GM04503 (cell line): ENCODE measurements around the gene HMGN4.

Experiments used
- DNase-seq: peaks from one replicate; pipeline ENCODE4 v3.0.0-alpha.2; 2012; ENCODE audit warnings: low read depth

Gene HMGN4

DNA sequence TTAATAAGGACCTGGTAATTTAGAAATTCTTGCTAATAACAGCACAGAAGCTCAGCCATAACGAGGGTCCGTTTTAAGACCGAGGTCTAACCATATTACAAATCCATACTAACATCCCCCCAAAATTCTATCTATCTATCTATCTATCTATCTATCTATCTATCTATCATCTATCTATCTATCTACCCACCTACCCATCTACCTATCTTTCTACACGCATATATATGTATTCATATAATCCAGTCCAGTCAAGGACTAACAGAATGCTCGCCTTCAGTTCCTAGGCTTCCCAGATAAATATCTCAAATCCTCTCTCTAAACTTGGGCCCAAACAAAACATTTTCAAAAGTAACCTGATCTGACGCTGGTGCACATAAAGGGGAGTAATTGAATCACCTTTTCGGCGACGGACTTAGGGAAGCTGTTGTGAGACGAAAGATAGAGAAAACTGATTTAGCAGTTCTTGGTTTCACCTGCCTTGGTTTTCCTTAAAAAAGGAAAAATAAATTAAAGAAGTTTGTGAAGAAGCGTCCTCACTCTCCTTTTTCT lies 14.5 kb downstream of the HMGN4 start:
- DNase-seq = no peak

DNA sequence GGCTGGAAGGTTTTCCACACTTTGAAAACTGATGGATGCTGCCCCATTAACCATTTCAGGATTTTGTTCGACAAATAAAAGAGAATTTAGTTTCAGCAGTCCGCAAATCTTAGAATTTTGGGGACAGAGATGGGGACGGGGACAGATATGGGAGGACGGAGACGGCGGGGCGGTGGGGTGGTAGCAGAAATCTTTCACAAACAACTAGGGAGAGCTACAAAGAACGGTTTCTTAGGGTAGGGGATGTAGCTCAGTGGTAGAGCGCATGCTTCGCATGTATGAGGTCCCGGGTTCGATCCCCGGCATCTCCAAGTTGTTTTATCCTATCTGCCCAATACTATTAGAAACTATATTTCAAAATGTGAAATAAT lies 15.1 kb downstream of the HMGN4 start:
- no peak for DNase-seq

DNA sequence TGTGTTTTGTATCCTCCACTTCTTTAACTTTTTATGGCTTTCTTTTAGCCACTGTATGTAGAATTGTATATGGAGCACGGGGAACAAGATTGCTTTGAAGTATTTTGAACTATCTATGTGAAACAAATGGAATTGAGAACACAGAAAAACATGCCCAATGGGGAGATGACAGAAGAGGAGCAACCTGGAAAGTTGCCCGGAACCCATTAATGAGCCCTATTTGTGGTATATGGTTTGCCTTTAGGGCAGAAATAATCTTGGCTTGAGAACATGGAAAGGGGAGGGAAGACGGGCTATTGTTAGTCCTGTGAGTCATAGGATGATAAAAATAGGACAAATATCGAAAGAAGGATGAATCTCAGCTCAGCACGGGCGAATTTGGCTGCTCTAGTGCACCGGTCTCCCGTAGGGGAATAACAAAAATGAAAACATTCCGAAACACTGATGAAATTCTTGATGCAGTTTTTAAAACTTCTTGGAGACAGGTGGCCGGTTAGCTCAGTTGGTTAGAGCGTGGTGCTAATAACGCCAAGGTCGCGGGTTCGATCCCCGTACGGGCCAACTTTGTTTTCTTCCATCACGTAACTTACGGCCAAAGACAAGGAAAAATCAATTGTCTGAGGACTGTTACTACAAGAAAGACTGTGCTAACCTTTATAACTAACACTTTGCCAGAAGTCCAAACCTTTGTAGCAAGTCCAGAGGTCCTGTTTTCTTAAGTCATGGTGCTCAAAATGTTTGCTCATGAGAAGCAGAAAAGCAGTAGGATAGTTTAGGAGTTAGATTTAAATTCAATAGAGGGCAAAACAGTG lies 15.7 kb downstream of the HMGN4 start:
- peak; percentile 91 for DNase-seq

DNA sequence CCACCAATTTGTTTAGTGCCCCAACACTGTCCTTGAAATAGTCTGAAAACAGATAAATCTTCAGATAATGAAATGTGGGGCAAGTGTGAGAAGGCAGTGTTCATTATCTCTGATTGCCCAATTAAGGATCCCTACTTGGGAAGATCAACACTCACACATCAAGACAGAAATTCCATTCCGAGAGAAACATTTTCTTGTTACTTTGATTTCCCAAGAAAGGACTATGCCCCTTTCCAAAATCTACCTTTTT lies 16.2 kb downstream of the HMGN4 start:
- DNase-seq = no peak

DNA sequence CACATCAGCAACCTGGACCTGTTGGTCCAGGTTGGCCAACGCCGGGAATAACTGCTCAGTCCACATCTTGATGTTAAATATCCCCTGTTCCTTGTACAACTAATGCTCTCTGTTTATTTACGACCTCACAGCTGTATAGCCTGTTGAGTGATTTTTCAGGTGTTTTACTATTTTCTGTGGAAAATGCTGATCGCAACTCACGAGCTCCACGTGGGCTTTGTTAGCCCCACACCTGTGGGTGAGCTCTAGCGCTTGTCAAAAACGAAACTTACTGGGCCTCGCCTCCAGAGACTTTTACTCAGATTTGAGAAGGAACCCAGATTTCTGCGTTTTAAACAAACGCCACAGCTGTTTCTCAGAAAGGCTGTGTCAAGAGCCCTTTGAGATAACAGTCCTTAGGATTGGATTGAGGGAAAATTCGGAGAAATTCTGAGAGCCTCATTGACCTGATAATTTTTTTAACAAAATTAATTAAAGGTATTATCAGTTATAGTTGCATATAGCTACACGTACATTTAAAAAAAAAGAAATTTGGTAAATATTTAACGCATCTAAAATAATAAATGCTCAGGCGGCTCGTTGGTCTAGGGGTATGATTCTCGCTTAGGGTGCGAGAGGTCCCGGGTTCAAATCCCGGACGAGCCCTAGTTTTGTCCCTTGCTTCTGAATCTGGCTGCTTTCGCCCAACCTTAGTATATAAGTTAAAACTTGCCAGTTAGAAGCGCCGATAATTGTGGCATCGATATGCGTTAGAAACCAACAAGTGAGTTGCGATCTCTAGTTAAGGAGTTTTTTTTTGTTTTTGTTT lies 16.7 kb downstream of the HMGN4 start:
- DNase-seq = no peak

DNA sequence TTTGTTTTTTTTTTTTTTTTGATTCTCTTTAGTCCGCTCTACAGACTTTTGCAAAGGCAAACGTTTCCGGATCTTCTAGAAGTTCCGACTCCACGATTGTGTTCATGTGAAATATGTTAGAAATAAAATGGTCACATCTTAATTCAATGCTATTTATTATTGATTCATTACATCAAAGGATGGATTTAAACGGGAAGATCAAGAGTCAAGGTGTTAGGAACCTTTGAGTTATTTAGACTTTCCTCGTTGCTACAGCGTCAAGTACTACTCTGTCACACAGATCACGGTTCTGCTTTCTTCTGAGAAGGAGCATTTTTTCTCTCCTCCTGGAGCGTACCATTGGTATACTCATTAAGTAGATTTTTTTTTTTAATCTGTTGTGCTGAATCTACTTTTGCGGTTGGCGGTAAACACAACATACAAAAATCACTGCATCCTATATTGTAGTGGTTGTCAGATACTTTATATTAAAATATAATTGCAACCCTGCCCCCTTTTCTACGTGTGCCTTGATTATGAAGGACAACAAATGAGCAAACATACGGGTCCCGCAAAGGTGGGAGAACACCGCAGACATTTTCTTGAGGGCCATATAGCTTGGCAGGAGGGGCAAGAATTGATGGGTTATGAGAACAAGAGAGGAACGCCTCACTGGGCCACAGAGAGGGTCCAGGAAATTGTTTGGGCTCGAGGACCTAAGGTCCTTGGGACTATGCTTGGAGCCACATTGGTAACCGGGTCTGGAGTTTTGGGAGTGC lies 17.5 kb downstream of the HMGN4 start:
- DNase-seq = no peak

DNA sequence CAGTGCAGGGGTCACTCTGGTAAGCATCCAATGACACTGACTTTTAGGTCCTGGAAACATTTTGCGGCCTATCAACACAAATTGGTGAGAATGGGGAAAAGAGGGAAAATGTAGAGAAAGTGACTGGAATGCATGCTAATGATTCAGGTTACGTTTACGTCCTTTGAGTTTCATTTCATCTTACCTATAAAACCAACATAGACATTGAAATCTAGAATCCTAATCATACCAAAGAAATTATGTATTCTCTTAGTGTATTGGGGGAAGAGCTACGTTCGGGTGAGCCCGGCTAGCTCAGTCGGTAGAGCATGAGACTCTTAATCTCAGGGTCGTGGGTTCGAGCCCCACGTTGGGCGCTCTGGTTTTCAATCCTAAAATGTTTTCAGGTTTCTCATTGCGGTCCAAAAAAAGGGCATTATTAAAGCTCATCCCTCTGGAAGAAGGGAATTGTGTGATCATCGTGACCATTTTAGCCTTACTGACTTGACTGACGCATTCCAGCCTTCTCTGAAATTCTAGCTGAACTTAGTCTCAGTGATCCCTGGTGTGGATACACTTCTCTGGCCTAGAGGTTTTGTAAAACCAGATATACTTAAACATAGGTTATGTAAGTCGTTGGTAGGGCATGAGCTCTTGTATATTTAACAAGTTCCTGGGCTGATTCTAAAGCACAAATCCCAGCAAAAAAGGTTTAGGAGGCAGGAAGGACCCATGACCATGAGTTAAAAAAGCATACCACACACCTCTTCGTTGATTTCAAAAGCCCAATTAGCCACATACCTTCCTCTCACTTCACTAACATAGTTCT lies 18.3 kb downstream of the HMGN4 start:
- peak; percentile 84 for DNase-seq

DNA sequence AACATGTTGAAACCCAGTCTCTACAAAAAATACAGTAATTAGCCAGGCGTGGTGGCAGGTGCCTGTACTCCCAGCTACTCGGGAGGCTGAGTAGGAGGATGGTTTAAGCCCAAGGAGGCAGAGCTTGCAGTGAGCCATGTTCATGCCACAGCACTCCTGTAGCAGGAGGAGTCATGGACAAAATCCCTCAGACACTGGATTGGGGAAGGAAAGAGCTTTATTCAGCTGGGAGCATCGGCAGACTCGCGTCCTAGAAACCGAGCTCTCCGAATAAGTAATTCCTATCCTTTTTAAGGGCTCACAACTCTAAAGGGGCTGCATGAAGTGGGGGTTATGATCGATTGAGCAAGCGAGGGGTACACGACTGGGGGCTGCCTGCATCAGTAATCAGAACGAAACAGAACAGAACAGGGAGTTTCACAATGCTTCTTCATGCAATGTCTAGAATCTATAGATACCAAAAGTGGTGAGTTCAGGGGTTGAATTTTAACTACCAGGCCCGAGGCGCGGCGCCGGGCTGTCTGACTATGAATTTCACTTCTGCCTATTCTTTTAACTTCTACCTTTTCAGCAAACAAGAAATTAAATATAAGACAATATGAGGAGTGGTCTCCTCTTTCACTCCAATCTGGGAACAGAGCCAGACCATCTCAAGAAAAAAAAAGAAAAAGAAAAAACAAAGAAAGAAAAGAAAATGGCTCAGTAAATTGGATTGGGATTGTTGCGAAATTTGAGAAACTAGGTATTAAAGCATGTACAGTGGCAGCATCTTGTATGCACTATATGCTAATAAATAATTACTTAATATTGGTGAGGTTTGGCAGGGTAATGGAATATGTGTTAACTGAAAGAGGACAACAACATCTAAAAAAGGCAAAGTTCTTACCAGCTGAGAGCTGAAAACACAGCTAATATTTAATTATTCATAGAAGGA lies 23.6 kb downstream of the HMGN4 start:
- DNase-seq = no peak

DNA sequence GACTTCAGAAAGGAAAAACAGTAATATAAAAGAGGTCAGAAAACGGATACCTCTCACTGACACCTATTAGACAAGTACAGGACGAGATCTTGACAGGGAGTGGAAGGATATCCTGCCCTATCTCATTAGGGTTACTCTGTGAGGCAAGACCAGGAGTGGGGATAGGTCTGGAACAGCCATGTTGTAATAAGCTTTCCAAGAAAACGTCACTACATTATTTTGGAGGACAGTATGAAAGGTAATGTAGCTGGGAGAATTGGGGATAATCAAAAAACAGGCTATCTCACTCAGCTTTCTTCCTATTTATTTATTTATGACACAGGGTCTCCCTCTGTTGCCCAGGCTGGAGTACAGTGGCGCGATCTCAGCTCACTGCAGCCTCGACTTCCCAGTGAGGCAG lies 25.3 kb downstream of the HMGN4 start:
- DNase-seq = no peak

DNA sequence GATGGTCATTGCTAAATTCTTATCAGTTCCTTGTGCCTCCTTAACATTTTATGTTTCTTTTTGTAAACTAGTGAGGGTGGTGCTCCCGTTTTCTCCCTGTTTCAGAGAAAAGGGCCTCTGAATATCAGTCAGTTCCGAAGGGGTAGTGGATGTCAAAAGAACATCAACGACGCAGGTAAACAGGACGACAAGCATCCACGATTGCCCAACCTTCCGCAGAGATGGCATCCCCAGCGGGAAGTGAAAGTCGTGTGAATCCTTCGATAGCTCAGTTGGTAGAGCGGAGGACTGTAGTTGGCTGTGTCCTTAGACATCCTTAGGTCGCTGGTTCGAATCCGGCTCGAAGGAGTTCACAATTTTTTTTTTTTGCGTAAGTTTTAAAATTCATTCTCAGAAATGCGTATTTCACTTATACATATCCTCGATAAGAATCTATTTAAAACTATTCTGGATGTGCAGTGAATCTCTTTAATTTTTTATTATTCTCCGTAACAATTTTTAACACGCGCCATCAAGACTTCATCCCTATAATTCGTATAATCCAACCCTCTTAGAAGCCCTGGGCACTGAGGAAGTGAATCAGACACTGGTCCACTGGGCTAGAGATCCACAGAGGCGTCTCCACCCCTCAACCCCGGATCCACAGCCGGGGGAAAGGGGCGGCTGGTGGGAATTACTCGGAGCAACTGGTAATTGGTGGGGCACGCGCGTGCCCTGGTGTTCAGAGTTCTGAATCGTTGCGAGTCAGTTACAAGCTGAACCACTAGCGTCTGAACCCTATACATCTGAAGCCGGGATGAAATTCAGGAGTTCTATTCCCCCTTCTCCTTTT lies 30.7 kb downstream of the HMGN4 start:
- DNase-seq = no peak

DNA sequence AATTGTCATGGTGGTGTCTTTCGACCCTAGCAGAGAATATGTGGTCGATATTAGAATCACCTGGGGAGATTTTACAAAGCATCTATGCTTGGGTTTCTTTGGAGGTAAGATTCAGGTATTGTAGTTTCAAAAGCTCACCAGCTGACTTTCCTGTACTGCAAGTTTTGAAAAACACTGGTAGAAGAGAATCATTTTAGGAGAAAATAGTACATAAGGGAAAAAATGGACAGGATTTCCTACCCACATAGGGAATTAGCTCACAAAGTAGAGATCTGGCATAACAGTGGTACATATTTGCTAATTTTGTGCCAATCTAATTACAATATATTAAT lies 31.2 kb downstream of the HMGN4 start:
- no peak for DNase-seq

DNA sequence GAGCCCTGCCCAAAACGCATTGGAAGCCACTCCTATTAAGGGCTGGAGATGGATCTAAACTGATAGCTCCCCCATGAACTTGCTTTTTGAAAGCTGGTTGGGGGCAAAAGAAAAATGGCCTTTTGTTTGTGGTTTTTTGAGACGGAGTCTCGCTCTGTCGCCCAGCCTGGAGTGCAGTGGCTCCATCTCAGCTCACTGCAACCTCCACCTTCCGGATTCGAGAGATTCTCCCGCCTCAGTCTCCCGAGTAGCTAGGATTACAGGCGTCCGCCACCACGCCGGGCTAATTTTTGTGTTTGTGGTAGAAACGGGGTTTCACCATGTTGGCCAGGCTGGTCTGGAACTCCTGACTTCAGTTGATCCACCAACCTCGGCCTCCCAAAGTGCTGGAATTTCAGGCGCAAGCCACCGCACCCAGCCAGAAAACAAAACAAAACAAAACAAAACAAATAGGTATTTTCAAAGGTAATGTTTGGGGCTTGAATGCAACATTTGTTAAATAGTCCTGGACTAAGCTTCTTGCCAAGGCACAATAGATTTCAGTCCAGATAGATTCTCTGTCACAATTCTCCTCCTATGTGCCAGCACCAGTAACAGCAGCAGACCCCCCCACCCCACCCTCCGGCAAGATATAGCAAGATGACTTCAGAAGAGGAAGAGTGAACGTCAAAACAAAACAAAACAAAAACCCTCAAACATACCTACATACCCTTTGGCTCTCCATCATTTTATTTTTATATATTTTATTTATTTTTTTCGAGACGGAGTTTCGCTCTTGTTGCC lies 32.1 kb downstream of the HMGN4 start:
- DNase-seq = no peak

DNA sequence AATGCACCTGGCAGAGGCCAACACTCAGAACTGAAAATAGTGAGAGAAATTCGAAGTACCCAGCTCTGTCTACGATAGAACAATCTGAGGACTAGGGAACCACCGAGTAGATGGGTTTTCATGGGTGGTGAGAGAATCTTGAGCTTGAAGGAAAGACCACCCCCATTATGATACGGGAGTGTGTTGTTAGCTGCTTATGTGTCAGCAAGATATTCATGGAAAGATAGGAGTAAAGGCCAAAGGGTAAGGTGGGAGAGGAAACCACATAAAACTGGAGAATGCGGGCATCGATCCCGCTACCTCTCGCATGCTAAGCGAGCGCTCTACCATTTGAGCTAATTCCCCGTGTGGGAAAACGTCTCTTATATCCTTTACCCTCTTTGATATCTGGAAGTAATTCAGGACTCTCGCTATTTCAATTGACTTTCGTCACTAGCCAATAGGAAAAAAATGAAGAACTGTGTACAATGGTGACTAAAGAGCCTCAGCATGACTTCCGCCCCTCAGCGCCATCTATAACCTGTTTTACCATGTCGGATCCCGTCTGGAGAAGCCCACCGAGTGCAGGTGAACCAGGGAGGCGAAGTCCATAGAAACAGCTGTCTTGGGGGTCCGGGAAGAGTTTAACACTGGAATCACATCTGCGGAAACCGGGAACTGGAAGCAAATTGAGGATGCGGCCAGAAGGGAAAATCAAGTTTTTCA lies 33.6 kb downstream of the HMGN4 start:
- DNase-seq = peak; percentile 70

DNA sequence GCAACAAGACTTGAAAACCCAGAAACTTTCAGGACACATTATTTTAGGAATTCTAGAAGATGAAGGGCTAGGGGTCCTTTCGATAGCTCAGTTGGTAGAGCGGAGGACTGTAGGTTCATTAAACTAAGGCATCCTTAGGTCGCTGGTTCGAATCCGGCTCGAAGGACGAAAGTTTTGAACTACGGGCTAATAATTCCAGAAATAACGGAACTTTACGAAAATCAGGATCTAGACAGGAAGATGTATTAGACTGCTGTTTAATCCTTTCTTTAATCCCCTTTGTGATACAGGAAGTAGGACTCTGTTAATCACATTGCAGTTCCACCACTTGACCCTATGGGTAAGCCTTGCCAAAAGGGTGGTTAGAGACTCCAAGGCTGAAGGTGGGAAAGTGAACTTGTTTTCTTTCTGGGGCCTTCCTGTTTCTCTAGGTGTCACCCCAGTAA lies 37.4 kb downstream of the HMGN4 start:
- no peak for DNase-seq

DNA sequence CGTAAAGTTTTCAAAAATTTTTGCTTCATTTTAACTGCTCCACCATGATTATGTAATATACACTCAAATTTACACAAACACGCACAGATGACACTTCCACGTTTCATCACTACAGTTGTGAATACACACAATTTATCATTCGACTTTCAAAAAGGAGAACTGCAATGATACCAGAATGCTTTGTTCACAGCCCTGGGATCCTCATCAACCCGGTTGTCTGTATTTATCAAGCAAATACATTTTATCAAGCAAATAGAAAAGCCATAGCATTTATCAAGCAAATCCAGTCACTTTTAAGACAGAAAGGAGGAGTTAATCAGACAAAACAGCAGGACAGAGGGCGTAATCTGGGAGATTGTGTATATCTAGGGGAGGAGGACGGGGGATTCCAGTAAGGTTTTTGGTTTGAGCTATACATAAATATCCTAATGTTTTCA lies 38.3 kb downstream of the HMGN4 start:
- DNase-seq = no peak

DNA sequence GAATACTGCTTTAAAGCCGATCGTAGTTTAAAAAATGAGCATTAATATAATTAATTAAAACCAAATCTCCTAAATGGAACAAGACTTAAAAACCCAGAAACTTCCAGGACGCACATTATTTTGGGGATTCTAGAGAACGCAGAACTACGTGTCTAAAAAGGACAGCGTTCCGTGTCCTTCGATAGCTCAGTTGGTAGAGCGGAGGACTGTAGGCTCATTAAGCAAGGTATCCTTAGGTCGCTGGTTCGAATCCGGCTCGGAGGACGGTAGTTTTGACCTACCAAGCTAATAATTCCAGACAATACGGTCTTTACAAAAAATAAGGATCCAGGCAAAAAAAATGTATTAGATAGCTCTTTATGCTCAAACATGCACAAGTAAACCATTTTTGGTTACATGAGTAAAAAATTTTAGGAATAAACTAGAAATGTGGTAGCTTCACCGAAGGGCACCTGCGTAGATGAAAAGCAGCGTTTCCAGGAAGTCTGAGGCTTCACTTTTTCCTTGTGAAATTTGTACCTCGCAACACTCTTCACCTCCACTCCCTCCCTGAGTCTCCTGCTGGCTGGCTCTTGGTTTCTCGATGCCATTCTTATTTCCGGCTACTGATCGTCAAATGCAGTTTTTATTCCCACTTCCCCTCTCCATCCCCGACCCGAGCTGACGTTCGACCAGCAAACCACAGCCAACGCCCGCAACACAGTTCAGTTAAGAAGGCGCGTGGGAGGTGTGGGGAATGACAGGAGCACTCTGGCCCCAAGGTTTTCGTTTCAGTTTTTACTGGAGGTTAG lies 39.0 kb downstream of the HMGN4 start:
- DNase-seq = no peak

DNA sequence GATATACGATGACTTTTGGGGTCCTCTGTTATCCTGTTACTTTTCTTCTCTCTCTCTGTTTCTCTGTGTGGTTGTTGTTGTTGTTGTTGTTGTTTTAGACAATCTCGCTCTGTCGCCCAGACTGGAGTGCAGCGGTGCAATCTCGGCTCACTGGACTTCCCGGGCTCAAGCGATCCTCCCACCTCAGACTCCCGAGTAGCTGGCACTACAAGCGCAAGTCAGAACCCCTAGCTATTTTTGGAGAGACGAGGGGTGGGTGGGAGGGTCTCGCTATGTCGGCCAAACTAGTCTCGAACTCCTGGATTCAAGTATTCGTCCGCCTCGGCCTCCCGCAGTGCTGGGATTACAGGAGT lies 39.5 kb downstream of the HMGN4 start:
- DNase-seq = no peak

DNA sequence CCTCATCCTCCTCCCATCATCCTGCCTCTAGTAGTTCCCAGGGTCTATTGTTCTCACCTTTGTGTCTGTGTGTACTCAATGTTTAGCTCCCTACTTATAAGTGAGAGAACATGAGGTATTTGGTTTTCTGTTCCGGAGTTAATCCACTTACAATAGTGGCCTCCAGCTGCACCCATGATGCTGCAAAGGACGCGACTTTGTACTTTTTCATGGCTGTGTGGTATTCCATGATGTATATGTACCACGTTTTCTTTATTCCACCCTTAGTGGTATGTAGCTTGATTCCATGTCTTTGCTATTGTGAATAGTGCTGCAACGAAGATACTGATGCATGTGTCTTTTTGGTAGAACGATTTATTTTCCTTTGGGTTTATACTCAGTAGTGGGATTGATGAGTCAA lies 40.1 kb downstream of the HMGN4 start:
- no peak for DNase-seq
